Natural killer cell (primary cell): ENCODE results near the gene MED13L. TPM values are rescaled to one million over a fixed set of nuclear protein-coding genes. Genes with fewer than 3 reads are reported as not detected.

Source experiments
- ATAC-seq, 3 donors: fragments of 150-1000 bp in 2 of 3; fragments of 200-7000 bp in 1 of 3; cut with Tn5 transposase; 1 replicate in 1 of 3; 2 replicates in 2 of 3; pipeline ENCODE4 v1.10.0; 2021; ENCODE audit warnings: mild to moderate bottlenecking in 2 of 3, moderate library complexity in 2 of 3
- DNase-seq, 2 donors: peaks; one replicate each; pipeline versions ENCODE4 v3.0.0 to v3.0.0-alpha.2; 2013 to 2021; ENCODE audit warnings: mixed read lengths in 1 of 2
- H3K27ac ChIP-seq: one replicate; pipeline ENCODE4 v1.5.1; 2013; ENCODE audit warnings: mild to moderate bottlenecking, low read length
- H3K27me3 ChIP-seq: one replicate; pipeline ENCODE4 v1.6.1; 2013; ENCODE audit warnings: low read length; ENCODE audit not compliant: control insufficient read depth, insufficient read depth
- H3K36me3 ChIP-seq: one replicate; pipeline ENCODE4 v1.6.1; 2013; ENCODE audit warnings: low read length; ENCODE audit not compliant: control insufficient read depth, insufficient read depth
- H3K4me1 ChIP-seq: one replicate; pipeline ENCODE4 v1.6.1; 2013; ENCODE audit warnings: low read length; ENCODE audit not compliant: control insufficient read depth, insufficient read depth
- H3K4me3 ChIP-seq: one replicate; pipeline ENCODE4 v1.5.1; 2013; ENCODE audit warnings: low read length
- H3K9me3 ChIP-seq: one replicate; pipeline ENCODE4 v1.6.1; 2013; ENCODE audit warnings: low read length; ENCODE audit not compliant: control insufficient read depth, insufficient read depth
- H3K27ac Mint-ChIP-seq, 2 donors: one replicate each; pipeline ENCODE4 v1.8.0; 2022; ENCODE audit warnings: mild to moderate bottlenecking in 2 of 2, mixed read lengths in 2 of 2, moderate library complexity in 1 of 2
- H3K27me3 Mint-ChIP-seq, 2 donors: one replicate each; pipeline ENCODE4 v1.8.0; 2022; ENCODE audit warnings: low read depth in 2 of 2, mixed read lengths in 2 of 2
- H3K36me3 Mint-ChIP-seq: one replicate; pipeline ENCODE4 v1.8.0; 2022; ENCODE audit warnings: mixed read lengths
- H3K4me1 Mint-ChIP-seq, 2 donors: one replicate each; pipeline ENCODE4 v1.8.0; 2022; ENCODE audit warnings: mixed read lengths in 2 of 2
- H3K4me3 Mint-ChIP-seq: one replicate; pipeline ENCODE4 v1.8.0; 2022; ENCODE audit warnings: mild to moderate bottlenecking, moderate library complexity, mixed read lengths
- H3K9me3 Mint-ChIP-seq, 2 donors: one replicate each; pipeline ENCODE4 v1.8.0; 2022; ENCODE audit warnings: mixed read lengths in 2 of 2
- CTCF ChIP-seq: fragments of 200-600 bp; IDR thresholded peaks from one replicate; pipeline ENCODE4 v1.8.0; 2022; ENCODE audit warnings: antibody characterized with exemption
- WGBS: methylation state at CpG from one replicate; pipeline ENCODE4 v1.1.7; 2013; ENCODE audit warnings: missing lambda C conversion rate; ENCODE audit not compliant: insufficient coverage; 5-methylcytosine and 5-hydroxymethylcytosine counted together
- intact Hi-C: fragments of 100-400 bp; cut with micrococcal nuclease; formaldehyde crosslinking; loops from one replicate; pipeline ENCODE4 v1.14.2; 2022
- total RNA-seq, 4 donors: library from RNA; stranded (reverse); fragments of 120-200 nt in 1 of 4; gene quantifications; one replicate each; pipeline versions ENCODE4 v1.2.3 to v1.2.4, GENCODE V29; 2013 to 2022

The MED13L gene
- total RNA-seq, 3 donors from 2014 or later (not counting 1 experiment from before 2014, with no cell fraction given): 237 to 316 (median 240) TPM

DNA sequence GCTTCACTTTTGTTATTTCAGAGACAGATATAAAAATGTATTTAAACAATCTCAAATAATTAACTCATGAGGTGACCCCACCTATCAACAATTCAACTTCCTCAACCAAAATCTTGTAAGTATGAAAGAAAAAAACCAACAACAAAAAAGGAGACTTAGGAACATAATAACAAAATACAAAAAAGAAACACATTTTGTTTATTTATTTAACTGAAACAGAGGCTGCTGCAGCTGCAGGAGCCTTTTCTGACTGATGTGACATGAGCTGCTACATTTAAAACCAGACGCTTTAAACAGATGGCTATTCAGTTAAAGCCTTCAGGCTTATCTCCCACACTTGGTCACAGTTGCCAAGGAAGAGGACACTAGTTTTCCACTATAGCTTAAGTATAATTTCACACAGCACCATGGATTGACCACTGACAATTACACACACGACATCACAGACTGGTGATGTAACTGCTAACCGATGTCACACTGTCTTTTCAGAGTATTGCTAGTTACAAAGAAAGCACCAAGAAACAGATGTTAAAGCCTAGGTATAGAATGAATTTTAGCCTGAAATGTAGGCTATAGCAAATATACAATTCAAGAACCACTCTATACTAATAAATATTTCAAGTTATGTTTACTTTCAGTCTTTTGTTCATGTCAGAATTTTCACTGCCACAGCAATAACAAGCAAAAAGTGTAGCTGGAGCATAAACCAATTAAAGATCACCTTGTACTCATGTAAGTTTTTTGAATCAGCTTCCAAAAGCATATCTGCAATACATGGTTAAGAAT lies 113.0 kb downstream of the MED13L start:
- Histone ChIP-seq H3K27ac (no peak overlapping the region), H3K4me1 (peaks cover 8% of the 10 kb centered on the region), H3K4me3 (no peak overlapping the region), H3K9me3 (no peaks in the 10 kb centered on the region), H3K27me3 (no peaks in the 10 kb centered on the region), H3K36me3 (no peaks in the 10 kb centered on the region)
- Mint-ChIP-seq H3K4me3 (no peak overlapping the region), H3K36me3 (no peaks in the 10 kb centered on the region), H3K9me3 (no peaks in the 10 kb centered on the region), H3K4me1 (peaks cover 45 to 64% of the 10 kb centered on the region in 2 donors), H3K27ac (peak overlapping the region; percentile 18 to 67), H3K27me3 (no peaks in the 10 kb centered on the region)
- intact Hi-C loops: no loop called here
- DNase-seq (no peak), ATAC-seq (peak; percentile 53 to 79 (median 69))
- no peak for TF ChIP-seq CTCF
- WGBS: 58% methylated on average over 1 of the region's 3 CpGs

GRCh38 chr12:116162071-116162470 lies 115.4 kb downstream of the MED13L start:
- intact Hi-C loops: no loop called here
- H3K27ac ChIP-seq: no peak overlapping the region
- TF ChIP-seq CTCF: no peak
- Mint-ChIP-seq H3K4me3 (no peak overlapping the region), H3K4me1 (peaks cover 56 to 69% of the 10 kb centered on the region in 2 donors), H3K27ac (no peak overlapping the region), H3K9me3 (no peaks in the 10 kb centered on the region), H3K36me3 (no peaks in the 10 kb centered on the region), H3K27me3 (no peaks in the 10 kb centered on the region)
- H3K9me3 ChIP-seq: no peaks in the 10 kb centered on the region
- H3K27me3 ChIP-seq: no peaks in the 10 kb centered on the region
- DNase-seq (no peak), ATAC-seq (no peak)
- WGBS: 71% methylated on average over 1 of the region's 3 CpGs
- peaks cover 8% of the 10 kb centered on the region for H3K4me1 ChIP-seq
- H3K4me3 ChIP-seq: no peak overlapping the region
- no peaks in the 10 kb centered on the region for H3K36me3 ChIP-seq

DNA sequence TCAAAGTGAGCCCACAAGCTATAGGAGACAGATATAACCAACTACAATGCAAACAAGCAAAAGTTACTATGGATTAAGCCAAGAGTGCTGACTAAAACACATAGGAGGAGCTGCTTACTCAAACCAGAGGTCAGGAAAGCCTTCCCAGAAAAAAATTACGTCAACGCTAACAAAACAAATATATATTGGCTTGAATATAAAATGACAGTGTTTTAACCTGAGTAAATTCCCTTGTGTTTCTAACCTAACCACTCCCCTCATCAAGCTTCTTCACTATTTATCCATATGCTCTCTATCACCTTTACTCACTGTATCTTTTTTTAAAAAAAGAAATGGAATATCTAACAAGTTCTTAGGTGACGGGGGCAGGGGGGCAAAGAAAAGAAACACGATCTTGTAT lies 115.9 kb downstream of the MED13L start:
- H3K27ac Mint-ChIP-seq: no peak overlapping the region
- no peak for TF ChIP-seq CTCF
- Histone ChIP-seq H3K4me1 (peaks cover 8% of the 10 kb centered on the region), H3K4me3 (no peak overlapping the region), H3K27me3 (no peaks in the 10 kb centered on the region), H3K36me3 (no peaks in the 10 kb centered on the region), H3K9me3 (no peaks in the 10 kb centered on the region), H3K27ac (no peak overlapping the region)
- no peak overlapping the region for H3K4me3 Mint-ChIP-seq
- H3K4me1 Mint-ChIP-seq: peaks cover 56 to 69% of the 10 kb centered on the region in 2 donors
- H3K9me3 Mint-ChIP-seq: no peaks in the 10 kb centered on the region
- intact Hi-C loops: no loop called here
- 100% methylated on average over 2 of the region's 4 CpGs for WGBS
- no peaks in the 10 kb centered on the region for H3K36me3 Mint-ChIP-seq
- DNase-seq: no peak
- no peak for ATAC-seq
- H3K27me3 Mint-ChIP-seq: no peaks in the 10 kb centered on the region
